H1 (cell line): ENCODE data around the gene RIPOR3. TPM values are rescaled to one million over a fixed set of nuclear protein-coding genes. Genes with fewer than 3 reads are reported as not detected.
"Not testable (repeated sequence)": the region's sequence is repeated elsewhere in the genome, so short reads cannot be mapped to it uniquely, and the experiment has no call there.

Experiments used
- CTCF ChIA-PET: fragments of 300-600 bp; sonication (Branson Sonifier 250); formaldehyde crosslinking; loops from one replicate; lab custom pipeline; 2021; ENCODE audit not compliant: partially characterized antibody; lab: Charles Lee
- POLR2A ChIA-PET: fragments of 300-600 bp; sonication (Branson Sonifier 250); formaldehyde crosslinking; loops from one replicate; lab custom pipeline; 2021; ENCODE audit warnings: inconsistent platforms; ENCODE audit not compliant: partially characterized antibody; lab: Charles Lee
- DNase-seq, 2 experiments: peaks; one replicate each; pipeline versions ENCODE4 v3.0.0 to v3.0.0-alpha.2; 2010 to 2022; ENCODE audit warnings: low spot score in 2 of 2, low read depth in 1 of 2, mixed read lengths in 1 of 2
- FAIRE-seq: peaks from 2 replicates; lab custom pipeline; 2011; peaks lifted over from hg19 to GRCh38; lab: Jason Lieb, UNC
- H2AFZ ChIP-seq: 2 replicates; pipeline ENCODE4 v1.8.1; 2012; ENCODE audit warnings: low read length, inconsistent platforms
- H2AK5ac ChIP-seq: 2 replicates; pipeline ENCODE4 v1.6.1; 2013; ENCODE audit warnings: low read depth, low read length
- H2BK120ac ChIP-seq: replicated peaks from 2 replicates; pipeline ENCODE3; 2013; ENCODE audit warnings: low read depth, low read length, inconsistent platforms
- H2BK12ac ChIP-seq: 2 replicates; pipeline ENCODE4 v1.6.1; 2013; ENCODE audit warnings: low read depth, low read length
- H2BK15ac ChIP-seq: 2 replicates; pipeline ENCODE4 v1.6.1; 2013; ENCODE audit warnings: low read length
- H2BK20ac ChIP-seq: 2 replicates; pipeline ENCODE4 v1.6.1; 2013; ENCODE audit warnings: low read length
- H2BK5ac ChIP-seq: 2 replicates; pipeline ENCODE4 v1.6.1; 2013; ENCODE audit warnings: low read depth, low read length
- H3K14ac ChIP-seq: 2 replicates; pipeline ENCODE4 v1.6.1; 2013; ENCODE audit warnings: inconsistent platforms; ENCODE audit not compliant: insufficient read length
- H3K18ac ChIP-seq: 2 replicates; pipeline ENCODE4 v1.6.1; 2013; ENCODE audit warnings: low read length; ENCODE audit errors: extremely low read depth
- H3K23ac ChIP-seq: 2 replicates; pipeline ENCODE4 v1.6.1; 2013; ENCODE audit warnings: inconsistent platforms; ENCODE audit not compliant: insufficient read length
- H3K23me2 ChIP-seq: 2 replicates; pipeline ENCODE4 v1.6.1; 2013; ENCODE audit warnings: low read depth, low read length
- H3K27ac ChIP-seq: 2 replicates; pipeline ENCODE4 v1.6.1; 2011; ENCODE audit warnings: low read depth, low read length, inconsistent platforms
- H3K27me3 ChIP-seq, 4 experiments: replicated peaks in 1 of 4; 1 replicate in 1 of 4; 2 replicates in 3 of 4; pipeline versions ENCODE4 v1.6.1 to v1.8.1; 2011 to 2013; ENCODE audit warnings: low read length in 3 of 4, mild to moderate bottlenecking in 3 of 4, inconsistent platforms in 2 of 4, mixed read lengths in 2 of 4, moderate library complexity in 1 of 4; ENCODE audit not compliant: control insufficient read depth in 3 of 4, insufficient read depth in 3 of 4; ENCODE audit errors: extremely low read depth in 1 of 4
- H3K36me3 ChIP-seq, 4 experiments: 2 replicates each; pipeline versions ENCODE4 v1.6.1 to v1.8.1; 2011 to 2013; ENCODE audit warnings: mild to moderate bottlenecking in 4 of 4, low read length in 3 of 4, moderate library complexity in 2 of 4, control low read depth in 1 of 4, inconsistent platforms in 1 of 4; ENCODE audit not compliant: insufficient read depth in 4 of 4, control insufficient read depth in 2 of 4
- H3K4ac ChIP-seq: replicated peaks from 2 replicates; pipeline ENCODE3; 2013; ENCODE audit warnings: low read length, low read depth, mixed read lengths, inconsistent platforms; ENCODE audit not compliant: insufficient read length
- H3K4me1 ChIP-seq, 4 experiments: replicated peaks in 1 of 4; 1 replicate in 1 of 4; 2 replicates in 3 of 4; pipeline versions ENCODE4 v1.6.1 to v1.8.1; 2011 to 2013; ENCODE audit warnings: low read length in 3 of 4, inconsistent platforms in 2 of 4, mixed read lengths in 1 of 4; ENCODE audit not compliant: insufficient read depth in 4 of 4, control insufficient read depth in 3 of 4
- H3K4me2 ChIP-seq, 2 experiments: 2 replicates each; pipeline versions ENCODE4 v1.6.1 to v1.8.1; 2011 to 2013; ENCODE audit warnings: low read depth in 2 of 2, low read length in 2 of 2, control low read depth in 1 of 2, inconsistent platforms in 1 of 2, mild to moderate bottlenecking in 1 of 2; ENCODE audit not compliant: insufficient read depth in 1 of 2
- H3K4me3 ChIP-seq, 4 experiments: fragments of 200-600, 300-600 bp in 1 of 4; sonication (generic), shearing (Covaris generic), sonication (Bioruptor Twin) in 1 of 4; 2 replicates each; pipeline versions ENCODE4 v1.5.1 to v1.8.1; 2011 to 2016; ENCODE audit warnings: low read length in 4 of 4, low read depth in 3 of 4, control low read depth in 2 of 4, inconsistent platforms in 2 of 4, mild to moderate bottlenecking in 2 of 4, mixed read lengths in 1 of 4, moderate library complexity in 1 of 4; ENCODE audit not compliant: insufficient read depth in 2 of 4; ENCODE audit errors: extremely low read depth in 1 of 4
- H3K56ac ChIP-seq: replicated peaks from 2 replicates; pipeline ENCODE3; 2013; ENCODE audit warnings: low read depth, mild to moderate bottlenecking, mixed read lengths, low read length, inconsistent platforms; ENCODE audit not compliant: insufficient read length
- H3K79me1 ChIP-seq: 2 replicates; pipeline ENCODE4 v1.6.1; 2013; ENCODE audit warnings: low read depth, low read length, control low read depth
- H3K79me2 ChIP-seq, 2 experiments: 2 replicates each; pipeline versions ENCODE4 v1.6.1 to v1.8.1; 2012 to 2013; ENCODE audit warnings: low read length in 2 of 2, mild to moderate bottlenecking in 2 of 2, inconsistent platforms in 1 of 2; ENCODE audit not compliant: insufficient read depth in 2 of 2, control insufficient read depth in 1 of 2
- H3K9ac ChIP-seq, 4 experiments: replicated peaks in 1 of 4; 1 replicate in 1 of 4; 2 replicates in 3 of 4; pipeline versions ENCODE4 v1.6.1 to v1.8.1; 2011 to 2013; ENCODE audit warnings: low read depth in 3 of 4, low read length in 3 of 4, control low read depth in 2 of 4, mild to moderate bottlenecking in 2 of 4, moderate library complexity in 2 of 4, inconsistent platforms in 1 of 4; ENCODE audit errors: extremely low read depth in 1 of 4
- H3K9me3 ChIP-seq, 2 experiments: 2 replicates each; pipeline versions ENCODE4 v1.6.1 to v1.8.1; 2012 to 2013; ENCODE audit warnings: mild to moderate bottlenecking in 2 of 2, moderate library complexity in 2 of 2, control low read depth in 1 of 2, inconsistent platforms in 1 of 2, low read depth in 1 of 2, low read length in 1 of 2, mixed read lengths in 1 of 2; ENCODE audit not compliant: insufficient read depth in 2 of 2
- H4K20me1 ChIP-seq, 2 experiments: replicated peaks in 1 of 2; 2 replicates each; pipeline versions ENCODE3 to v1.8.1; 2011 to 2013; ENCODE audit warnings: inconsistent platforms in 2 of 2, low read length in 2 of 2, mild to moderate bottlenecking in 1 of 2; ENCODE audit not compliant: insufficient read depth in 2 of 2, control insufficient read depth in 1 of 2
- H4K5ac ChIP-seq: 2 replicates; pipeline ENCODE4 v1.6.1; 2013; ENCODE audit warnings: low read length, low read depth, mixed read lengths, inconsistent platforms; ENCODE audit not compliant: insufficient read length
- H4K8ac ChIP-seq: 2 replicates; pipeline ENCODE4 v1.8.0; 2013; ENCODE audit warnings: mild to moderate bottlenecking, moderate library complexity, low read length, inconsistent platforms; ENCODE audit not compliant: insufficient read depth; ENCODE audit errors: extremely low read depth
- H4K91ac ChIP-seq: replicated peaks from 2 replicates; pipeline ENCODE3; 2013; ENCODE audit warnings: low read length, mixed read lengths, inconsistent platforms; ENCODE audit not compliant: insufficient read length
- WGBS, 2 experiments: shearing (Covaris generic) in 1 of 2; methylation state at CpG; one replicate each; pipeline versions ENCODE4 v1.1.6 to v1.1.7; 2013 to 2015; ENCODE audit warnings: low lambda C conversion rate in 2 of 2, mixed read lengths in 2 of 2, inconsistent platforms in 1 of 2, low coverage in 1 of 2, missing lambda C conversion rate in 1 of 2; ENCODE audit not compliant: insufficient replicate concordance in 2 of 2, insufficient coverage in 1 of 2, insufficient read length in 1 of 2; ENCODE audit errors: extremely low coverage in 1 of 2, missing lambda C conversion rate in 1 of 2; 5-methylcytosine and 5-hydroxymethylcytosine counted together
- polyA plus RNA-seq, 7 experiments: library from polyadenylated mRNA; depleted of rRNA in 3 of 7; stranded (reverse) in 5 of 7; unstranded in 2 of 7; fragments of >200 nt in 5 of 7; fragments of 200-250 nt in 2 of 7; gene quantifications; 1 replicate in 5 of 7; 2 replicates in 1 of 7; 4 replicates in 1 of 7; pipeline versions ENCODE4 v1.2.1 to v1.2.3, GENCODE V29; 2011 to 2013; ENCODE audit warnings: missing spikeins in 2 of 7, mixed read lengths in 2 of 7
- total RNA-seq: library from RNA; stranded (reverse); fragmentation: NEBNext Ultra II Directional; extraction: Animal tissue kit (Norgen Biotek cat#: 25700); gene quantifications from 2 replicates; pipeline ENCODE4 v1.2.1, GENCODE V29; 2021

The RIPOR3 gene
- total and polyA plus RNA-seq, 2 of the 8 experiments (the other 6 are each of a cell fraction or from before 2014, with no cell fraction given) = 3.6 to 4.5 TPM

DNA sequence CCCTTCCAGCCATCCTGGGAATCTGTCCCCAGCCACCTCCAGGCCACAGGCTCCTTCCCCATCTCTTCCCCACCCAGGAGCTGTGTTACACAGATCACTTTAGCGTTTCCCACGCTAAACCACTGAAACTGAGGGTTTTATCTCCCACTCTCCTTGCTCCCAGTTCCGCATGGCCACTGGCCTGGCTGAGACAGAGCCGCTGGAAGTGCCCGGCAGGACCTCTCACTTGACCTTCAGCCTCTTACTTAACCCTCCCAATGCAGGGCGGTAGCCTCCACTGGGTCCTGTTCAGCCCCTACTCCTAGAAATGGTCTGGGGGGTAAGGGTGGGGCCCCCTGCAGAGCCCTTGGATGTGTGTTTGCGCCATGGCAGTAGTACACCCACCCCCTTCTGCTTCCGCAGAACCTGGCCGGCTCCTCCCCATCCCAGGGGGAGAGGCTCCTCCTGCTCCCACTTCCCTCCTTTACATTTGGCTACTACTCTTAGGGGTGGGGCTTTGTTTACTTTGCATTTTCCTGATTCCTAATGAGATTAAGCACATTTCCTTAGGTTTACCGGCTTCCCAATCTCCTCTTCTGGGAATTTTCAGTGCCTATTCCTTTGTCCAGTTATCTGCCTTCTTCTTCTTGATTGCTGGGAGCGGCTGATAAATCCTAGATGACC lies 49.6 kb downstream of the RIPOR3 start:
- not testable (repeated sequence) for H2BK15ac ChIP-seq

More for the DNA sequence above, 49.6 kb downstream of the RIPOR3 start:
- peak overlapping the region; percentile 86 for H4K5ac ChIP-seq
- not testable (repeated sequence) for H3K4ac ChIP-seq, H4K20me1 ChIP-seq, H2AFZ ChIP-seq, H3K9ac ChIP-seq, H2BK120ac ChIP-seq, H3K23ac ChIP-seq, H2AK5ac ChIP-seq, H3K36me3 ChIP-seq, H3K23me2 ChIP-seq, H4K8ac ChIP-seq, FAIRE-seq, H3K79me2 ChIP-seq, H3K79me1 ChIP-seq, H3K9me3 ChIP-seq, H3K14ac ChIP-seq, H3K27me3 ChIP-seq
- peak overlapping the region; percentile 95 for H3K18ac ChIP-seq
- DNase-seq = peak in 1 of 2 experiments; percentile 69
- 41% methylated on average over 8 of the region's 11 CpGs; no CpG with 5 or more reads in 1 of the 2 experiments for WGBS, 2 experiments
- ChIA-PET POLR2A (interaction anchor here (0.6 to 1.4 kb wide), 8 partner anchors 10 to 153 kb away, joined by 3 to 4 read pairs (median 3); partner anchors contain the start of gene BCAS4), CTCF (interaction anchor here (1.4 to 1.9 kb wide), 2 partner anchors 14 to 16 kb away, joined by 4 to 6 read pairs; no protein-coding TSS in a partner anchor)
- peak overlapping the region; percentile 86 for H3K56ac ChIP-seq
- peak overlapping the region; percentile 59 to 77 for H3K4me2 ChIP-seq
- H3K27ac ChIP-seq = peak overlapping the region; percentile 64; the same call in 1 of the 2 replicates
- peak overlapping the region; percentile 79 for H4K91ac ChIP-seq
- H3K4me3 ChIP-seq = peak overlapping the region in 2 of 4 experiments; percentile 14 to 37; a peak in 4 of 8 replicates
- peak overlapping the region; percentile 32; the same call in 1 of the 2 replicates for H2BK20ac ChIP-seq
- peak overlapping the region; percentile 93 for H2BK5ac ChIP-seq
- H3K4me1 ChIP-seq = peaks cover 10 to 25% (median 20%) of the 10 kb centered on the region in 4 experiments
- peak overlapping the region; percentile 96 for H2BK12ac ChIP-seq
